ENCODE data around the gene DYNLT2B. TPM values are rescaled to one million over a fixed set of nuclear protein-coding genes. Genes with fewer than 3 reads are reported as not detected.
A peak's percentile ranks its signal among the peaks of the same experiment; 100 is the strongest.

Gene DYNLT2B
- total RNA-seq, 2 experiments from 2014 or later: 12.0 to 21.1 TPM

DNA sequence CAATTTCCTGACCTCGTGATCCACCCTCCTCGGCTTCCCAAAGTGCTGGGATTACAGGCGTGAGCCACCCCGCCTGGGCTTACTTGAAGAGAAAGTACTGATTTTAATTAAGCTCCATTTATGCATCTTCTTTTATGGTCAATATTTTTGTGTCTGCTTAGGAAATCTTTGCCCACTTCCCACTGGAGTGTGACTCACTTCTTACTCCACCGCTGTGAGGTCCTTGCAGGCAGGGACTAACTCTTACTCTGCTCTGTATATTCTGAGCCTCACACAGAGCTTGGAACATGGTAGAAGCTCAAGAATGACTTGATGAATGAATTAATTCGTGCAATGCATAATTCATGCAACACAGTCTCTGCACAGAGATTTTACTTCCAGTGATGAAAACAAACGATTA lies 23.1 kb upstream of the DYNLT2B start:
- no peaks in the 10 kb centered on the region for H3K9me3 Mint-ChIP-seq (ENCODE audit: insufficient read depth)
- no peak overlapping the region for H3K4me3 Mint-ChIP-seq
- ChIA-PET POLR2A (no interaction called here), CTCF (no interaction called here)
- DNase-seq: no peak
- H3K27me3 Mint-ChIP-seq (ENCODE audit: low read depth): peaks cover 4% of the 10 kb centered on the region
- H3K36me3 Mint-ChIP-seq (ENCODE audit: low read depth): no peaks in the 10 kb centered on the region
- H3K4me1 Mint-ChIP-seq (ENCODE audit: low read depth): no peaks in the 10 kb centered on the region
- no peak for ATAC-seq
- no peak overlapping the region for H3K27ac Mint-ChIP-seq

DNA sequence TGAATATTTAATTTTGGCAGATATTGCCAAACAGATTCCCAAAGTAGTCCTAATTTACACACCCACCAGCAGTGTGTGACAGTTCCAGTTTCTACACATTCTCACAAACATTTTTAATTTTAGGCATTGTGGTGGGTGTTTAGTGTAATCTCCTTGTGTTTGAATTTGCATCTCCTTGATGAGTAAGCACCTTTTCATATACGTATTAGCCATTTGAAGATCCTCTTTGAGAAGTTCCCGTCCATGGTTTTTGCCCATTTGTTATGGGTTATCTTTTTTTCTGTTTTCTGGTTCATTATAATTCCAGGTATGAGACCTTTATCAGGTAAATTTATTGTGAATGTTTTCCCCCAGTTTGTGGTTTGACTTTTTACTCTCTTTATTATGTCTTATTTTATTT lies 22.4 kb upstream of the DYNLT2B start:
- no peaks in the 10 kb centered on the region for H3K9me3 Mint-ChIP-seq (ENCODE audit: insufficient read depth)
- H3K27me3 Mint-ChIP-seq (ENCODE audit: low read depth): peaks cover 4% of the 10 kb centered on the region
- no peak overlapping the region for H3K27ac Mint-ChIP-seq
- ChIA-PET CTCF (no interaction called here), POLR2A (no interaction called here)
- no peak overlapping the region for H3K4me3 Mint-ChIP-seq
- DNase-seq: no peak
- H3K36me3 Mint-ChIP-seq (ENCODE audit: low read depth): no peaks in the 10 kb centered on the region
- ATAC-seq: no peak
- no peaks in the 10 kb centered on the region for H3K4me1 Mint-ChIP-seq (ENCODE audit: low read depth)

DNA sequence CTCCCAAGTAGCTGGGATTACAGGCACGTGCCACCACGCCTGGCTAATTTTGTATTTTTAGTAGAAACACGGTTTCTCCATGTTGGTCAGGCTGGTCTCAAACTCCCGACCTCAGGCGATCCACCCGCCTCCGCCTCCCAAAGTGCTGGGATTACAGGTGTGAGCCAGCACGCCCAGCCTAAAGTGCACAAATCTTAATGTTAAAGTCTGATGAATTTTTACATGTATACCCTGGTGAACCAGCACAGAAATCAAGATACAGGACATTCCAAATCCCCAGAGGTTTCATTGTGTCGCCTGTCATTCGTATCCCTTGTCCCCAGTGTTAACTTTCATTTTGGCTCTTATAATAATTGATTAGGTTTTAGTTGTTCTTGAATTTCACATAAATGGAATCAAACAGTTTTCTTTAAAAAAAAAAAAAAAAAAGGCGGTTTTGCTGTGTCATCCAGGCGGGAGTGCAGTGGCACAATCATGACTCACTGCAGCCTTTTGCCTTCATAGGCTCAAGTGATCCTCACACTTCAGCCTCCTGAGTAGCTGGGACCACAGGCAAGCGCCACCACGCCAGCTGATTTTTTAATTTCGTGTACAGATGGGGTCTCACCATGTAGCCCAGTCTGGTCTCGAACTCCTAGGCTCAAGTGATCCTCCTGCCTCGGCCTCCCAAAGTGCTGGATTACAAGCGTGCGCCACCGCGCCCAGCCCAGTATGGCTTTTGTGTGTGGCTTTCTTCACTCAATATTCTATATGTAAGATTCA lies 21.6 kb upstream of the DYNLT2B start:
- DNase-seq (no peak), ATAC-seq (no peak)
- Mint-ChIP-seq H3K27me3 (ENCODE audit: low read depth) (peaks cover 4% of the 10 kb centered on the region), H3K27ac (no peak overlapping the region), H3K4me3 (no peak overlapping the region), H3K4me1 (ENCODE audit: low read depth) (no peaks in the 10 kb centered on the region), H3K9me3 (ENCODE audit: insufficient read depth) (no peaks in the 10 kb centered on the region), H3K36me3 (ENCODE audit: low read depth) (no peaks in the 10 kb centered on the region)
- ChIA-PET POLR2A (interaction anchor here (0.5 kb wide), 1 partner anchor 267 kb away, joined by 3 read pairs; no protein-coding TSS in a partner anchor), CTCF (no interaction called here)

DNA sequence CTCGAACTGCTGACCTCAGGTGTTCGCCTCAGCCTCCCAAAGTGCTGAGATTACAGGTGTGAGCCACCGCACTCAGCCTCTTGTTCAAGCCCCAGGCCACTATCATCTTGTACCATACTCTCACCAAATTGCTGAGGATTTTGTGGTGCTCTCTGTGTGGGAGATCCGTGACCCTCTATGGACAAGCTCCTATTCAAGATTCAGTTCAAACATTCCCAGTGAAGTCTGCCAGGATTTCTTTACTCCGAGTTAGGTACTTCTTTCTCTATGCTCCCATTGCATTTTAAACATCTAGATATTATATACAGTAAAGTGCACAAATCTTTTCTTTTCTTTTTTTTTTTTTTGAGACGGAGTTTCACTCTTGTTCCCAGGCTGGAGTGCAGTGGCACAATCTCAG lies 21.0 kb upstream of the DYNLT2B start:
- no peak overlapping the region for H3K4me3 Mint-ChIP-seq
- peaks cover 4% of the 10 kb centered on the region for H3K27me3 Mint-ChIP-seq (ENCODE audit: low read depth)
- no peak overlapping the region for H3K27ac Mint-ChIP-seq
- POLR2A ChIA-PET: interaction anchor here (0.5 kb wide), 1 partner anchor 267 kb away, joined by 3 read pairs; no protein-coding TSS in a partner anchor
- H3K4me1 Mint-ChIP-seq (ENCODE audit: low read depth): no peaks in the 10 kb centered on the region
- DNase-seq: no peak
- no peaks in the 10 kb centered on the region for H3K9me3 Mint-ChIP-seq (ENCODE audit: insufficient read depth)
- H3K36me3 Mint-ChIP-seq (ENCODE audit: low read depth): no peaks in the 10 kb centered on the region
- no peak for ATAC-seq
- CTCF ChIA-PET: no interaction called here

DNA sequence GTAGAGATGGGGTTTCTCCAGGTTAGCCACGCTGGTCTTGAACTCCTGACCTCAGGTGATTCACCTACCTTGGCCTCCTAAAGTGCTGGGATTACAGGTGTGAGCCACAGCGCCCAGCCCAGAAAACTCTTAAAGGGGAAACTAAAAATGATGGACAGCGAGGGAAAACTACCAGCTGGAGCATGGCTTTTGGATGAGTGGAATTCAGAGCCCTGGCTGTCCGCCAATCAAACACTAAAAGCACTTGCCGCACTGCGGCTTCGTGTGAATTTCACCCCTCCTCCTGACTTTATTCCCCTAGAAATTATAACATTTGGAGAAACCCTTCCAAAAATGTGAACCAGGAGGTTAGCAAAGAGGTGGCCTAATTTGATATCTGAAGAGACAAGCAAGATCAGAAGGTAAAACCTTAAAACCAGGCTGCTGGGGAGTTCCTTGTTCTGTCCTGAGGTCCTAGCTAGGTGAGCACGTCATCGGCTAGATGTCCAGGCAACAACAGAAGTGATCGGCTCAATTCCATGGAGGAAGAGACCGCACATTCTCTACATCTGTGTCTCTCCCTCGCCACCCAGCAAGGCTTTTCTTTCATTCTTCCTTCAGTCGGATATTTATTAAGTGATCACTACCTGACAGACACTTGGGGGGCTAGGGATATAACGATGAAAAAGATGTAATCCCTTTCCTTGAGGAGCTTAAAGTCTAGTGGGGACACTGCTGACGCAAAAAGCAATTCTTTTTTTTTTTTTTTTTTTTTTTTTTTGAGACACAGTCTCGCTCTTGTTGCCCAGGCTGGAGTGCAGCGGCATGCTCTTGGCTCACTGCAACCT lies 18.5 kb upstream of the DYNLT2B start:
- no peak for DNase-seq
- H3K4me1 Mint-ChIP-seq (ENCODE audit: low read depth): no peaks in the 10 kb centered on the region
- CTCF ChIA-PET: no interaction called here
- H3K27ac Mint-ChIP-seq: no peak overlapping the region
- H3K4me3 Mint-ChIP-seq: no peak overlapping the region
- POLR2A ChIA-PET: no interaction called here
- no peak for ATAC-seq
- H3K27me3 Mint-ChIP-seq (ENCODE audit: low read depth): peaks cover 6% of the 10 kb centered on the region
- no peaks in the 10 kb centered on the region for H3K36me3 Mint-ChIP-seq (ENCODE audit: low read depth)
- H3K9me3 Mint-ChIP-seq (ENCODE audit: insufficient read depth): no peaks in the 10 kb centered on the region

DNA sequence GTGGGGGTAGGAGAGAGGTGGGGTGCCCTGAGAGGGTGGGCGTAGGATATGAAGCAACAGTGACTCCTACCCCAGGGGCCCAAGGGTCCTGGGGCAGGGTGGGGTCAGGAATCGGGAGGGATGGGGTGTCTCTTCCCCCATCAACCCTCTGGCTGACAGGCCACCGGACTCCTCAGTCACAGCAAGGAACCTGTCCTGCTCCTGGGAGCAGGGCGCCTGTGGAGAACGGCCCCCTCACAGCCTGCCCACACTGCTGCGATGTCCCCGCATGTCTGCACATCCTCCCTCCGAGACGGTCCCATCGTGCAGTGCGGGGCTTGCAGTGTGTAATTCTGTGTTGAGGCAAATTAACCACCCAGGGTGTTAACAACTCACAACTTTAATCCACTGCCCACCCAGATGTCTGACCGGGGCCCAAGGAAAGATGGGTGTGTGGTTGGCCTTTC lies 17.5 kb upstream of the DYNLT2B start:
- no peak for DNase-seq
- CTCF ChIA-PET: no interaction called here
- no peaks in the 10 kb centered on the region for H3K9me3 Mint-ChIP-seq (ENCODE audit: insufficient read depth)

DNA sequence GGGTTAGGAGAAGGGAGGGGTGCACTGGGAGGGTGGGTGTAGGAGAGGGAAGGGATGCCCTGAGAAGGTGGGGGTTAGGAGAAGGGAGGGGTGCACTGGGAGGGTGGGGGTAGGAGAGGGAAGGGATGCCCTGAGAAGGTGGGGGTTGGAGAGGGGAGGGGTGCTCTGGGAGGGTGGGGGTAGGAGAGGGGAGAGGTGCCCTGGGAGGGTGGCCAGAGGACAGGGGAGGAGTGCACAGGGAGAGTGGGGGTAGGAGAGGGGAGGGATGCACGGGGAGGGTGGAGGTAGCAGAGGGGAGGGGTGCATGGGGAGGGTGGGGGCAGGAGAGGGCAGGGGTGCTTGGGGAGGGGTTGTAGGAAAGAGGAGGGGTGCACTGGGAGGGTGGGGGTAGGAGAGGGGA lies 16.9 kb upstream of the DYNLT2B start:
- DNase-seq (no peak), ATAC-seq (no peak)
- ChIA-PET POLR2A (no interaction called here), CTCF (no interaction called here)
- no peaks in the 10 kb centered on the region for H3K36me3 Mint-ChIP-seq (ENCODE audit: low read depth)
- peaks cover 4% of the 10 kb centered on the region for H3K27me3 Mint-ChIP-seq (ENCODE audit: low read depth)
- no peak overlapping the region for H3K27ac Mint-ChIP-seq
- no peaks in the 10 kb centered on the region for H3K9me3 Mint-ChIP-seq (ENCODE audit: insufficient read depth)
- no peaks in the 10 kb centered on the region for H3K4me1 Mint-ChIP-seq (ENCODE audit: low read depth)
- no peak overlapping the region for H3K4me3 Mint-ChIP-seq

More for the DNA sequence above, 17.5 kb upstream of the DYNLT2B start:
- Mint-ChIP-seq H3K27ac (no peak overlapping the region), H3K4me1 (ENCODE audit: low read depth) (no peaks in the 10 kb centered on the region), H3K27me3 (ENCODE audit: low read depth) (peaks cover 6% of the 10 kb centered on the region), H3K4me3 (no peak overlapping the region), H3K36me3 (ENCODE audit: low read depth) (no peaks in the 10 kb centered on the region)
- POLR2A ChIA-PET: no interaction called here
- no peak for ATAC-seq

DNA sequence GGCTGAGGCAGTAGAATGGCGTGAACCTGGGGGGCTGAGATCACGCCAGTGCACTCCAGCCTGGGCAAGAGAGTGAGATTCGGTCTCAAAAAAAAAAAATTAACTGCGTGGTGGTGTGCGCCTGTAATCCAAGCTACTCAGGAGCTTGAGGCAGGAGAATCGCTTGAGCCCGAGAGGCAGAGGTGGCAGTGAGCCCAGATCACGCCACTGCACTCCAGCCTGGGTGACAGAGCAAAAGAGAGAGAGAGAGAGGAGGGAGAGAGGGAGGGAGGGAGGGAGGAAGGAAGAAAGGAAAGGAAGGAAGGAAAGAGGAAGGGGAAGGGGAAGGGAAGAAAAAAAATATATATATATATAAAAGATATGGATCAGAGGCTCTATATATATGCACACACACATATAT lies 14.1 kb upstream of the DYNLT2B start:
- Mint-ChIP-seq H3K27ac (no peak overlapping the region), H3K4me1 (ENCODE audit: low read depth) (no peaks in the 10 kb centered on the region), H3K9me3 (ENCODE audit: insufficient read depth) (no peaks in the 10 kb centered on the region), H3K27me3 (ENCODE audit: low read depth) (peaks cover 8% of the 10 kb centered on the region), H3K36me3 (ENCODE audit: low read depth) (no peaks in the 10 kb centered on the region), H3K4me3 (no peak overlapping the region)
- CTCF ChIA-PET: no interaction called here
- POLR2A ChIA-PET: no interaction called here
- ATAC-seq (no peak), DNase-seq (no peak)

DNA sequence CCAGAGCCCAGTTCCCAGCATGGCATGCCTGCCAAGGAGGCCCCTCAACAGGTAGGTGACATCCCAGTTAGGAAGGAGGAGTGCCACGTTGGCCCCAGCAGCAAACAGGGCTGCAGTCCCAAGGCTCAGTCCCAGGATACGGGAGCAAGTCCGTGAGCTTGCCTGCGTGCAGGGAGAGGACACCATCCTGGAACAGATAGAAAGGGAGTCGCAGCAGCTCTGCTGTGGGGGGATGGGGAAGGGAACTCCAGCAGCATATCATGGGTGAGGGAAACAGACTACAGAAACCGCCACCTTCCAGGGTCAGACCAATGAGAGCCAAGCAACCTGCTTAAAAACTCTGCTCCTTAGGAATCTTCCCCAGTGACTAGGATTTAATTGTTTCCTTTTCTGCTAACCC lies 9.4 kb upstream of the DYNLT2B start:
- H3K27me3 Mint-ChIP-seq (ENCODE audit: low read depth): peaks cover 5% of the 10 kb centered on the region
- POLR2A ChIA-PET: interaction anchor here (1.2 kb wide), 1 partner anchor 9 kb away, joined by 3 read pairs; the partner anchor contains the start of gene DYNLT2B
- H3K9me3 Mint-ChIP-seq (ENCODE audit: insufficient read depth): no peaks in the 10 kb centered on the region
- CTCF ChIA-PET: no interaction called here
- no peak overlapping the region for H3K27ac Mint-ChIP-seq
- no peaks in the 10 kb centered on the region for H3K36me3 Mint-ChIP-seq (ENCODE audit: low read depth)
- H3K4me1 Mint-ChIP-seq (ENCODE audit: low read depth): no peaks in the 10 kb centered on the region
- no peak for DNase-seq
- ATAC-seq: no peak
- no peak overlapping the region for H3K4me3 Mint-ChIP-seq

DNA sequence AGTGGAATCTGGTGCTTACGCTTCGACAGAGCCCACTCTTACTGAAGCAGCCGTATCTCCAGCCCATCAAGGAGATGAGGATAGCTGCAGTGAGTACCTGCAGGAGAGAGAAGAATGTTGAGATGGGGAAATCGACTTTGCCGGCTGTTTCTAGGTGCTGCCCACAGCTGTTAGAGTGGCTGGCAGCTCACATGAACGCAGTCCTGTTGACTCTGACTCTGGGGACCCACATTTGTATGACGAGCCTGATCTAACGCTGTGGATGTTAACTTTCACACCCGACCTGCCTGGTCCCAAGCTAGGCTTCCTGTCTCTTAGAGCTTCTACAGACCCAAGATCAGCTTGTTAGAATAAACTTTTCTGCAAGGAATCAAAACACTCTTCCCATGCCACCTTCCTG lies 8.9 kb upstream of the DYNLT2B start:
- CTCF ChIA-PET: no interaction called here
- Mint-ChIP-seq H3K36me3 (ENCODE audit: low read depth) (no peaks in the 10 kb centered on the region), H3K27ac (no peak overlapping the region), H3K27me3 (ENCODE audit: low read depth) (peaks cover 5% of the 10 kb centered on the region), H3K4me3 (no peak overlapping the region), H3K4me1 (ENCODE audit: low read depth) (peaks cover under 1% of the 10 kb centered on the region), H3K9me3 (ENCODE audit: insufficient read depth) (no peaks in the 10 kb centered on the region)
- POLR2A ChIA-PET: interaction anchor here (1.2 kb wide), 1 partner anchor 9 kb away, joined by 3 read pairs; the partner anchor contains the start of gene DYNLT2B
- ATAC-seq (no peak), DNase-seq (no peak)

DNA sequence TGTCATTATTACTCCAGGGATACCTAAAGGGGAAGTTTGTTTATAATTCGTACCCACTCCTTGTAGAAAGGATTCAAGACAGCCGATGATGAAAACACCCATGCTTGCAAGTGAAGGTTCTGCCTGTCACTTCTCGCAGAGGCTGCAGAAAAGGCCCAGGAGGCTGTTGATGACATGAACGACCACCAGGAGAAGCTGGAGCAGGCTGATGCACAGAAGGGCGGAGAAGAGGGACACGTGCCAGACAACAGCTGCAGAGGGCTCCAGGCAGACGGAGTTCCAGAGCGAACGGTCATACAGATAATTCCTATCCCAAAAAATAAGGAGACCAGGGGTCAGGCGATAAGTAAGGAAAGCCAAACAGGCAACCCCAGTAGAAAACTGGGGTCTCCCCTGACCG lies 5.7 kb upstream of the DYNLT2B start:
- peak; percentile 35 for ATAC-seq
- ChIA-PET CTCF (no interaction called here), POLR2A (no interaction called here)
- no peaks in the 10 kb centered on the region for H3K36me3 Mint-ChIP-seq (ENCODE audit: low read depth)
- no peak overlapping the region for H3K27ac Mint-ChIP-seq
- no peaks in the 10 kb centered on the region for H3K9me3 Mint-ChIP-seq (ENCODE audit: insufficient read depth)
- no peak overlapping the region for H3K4me3 Mint-ChIP-seq
- DNase-seq: no peak
- peaks cover 8% of the 10 kb centered on the region for H3K4me1 Mint-ChIP-seq (ENCODE audit: low read depth)
- peaks cover 3% of the 10 kb centered on the region for H3K27me3 Mint-ChIP-seq (ENCODE audit: low read depth)

DNA sequence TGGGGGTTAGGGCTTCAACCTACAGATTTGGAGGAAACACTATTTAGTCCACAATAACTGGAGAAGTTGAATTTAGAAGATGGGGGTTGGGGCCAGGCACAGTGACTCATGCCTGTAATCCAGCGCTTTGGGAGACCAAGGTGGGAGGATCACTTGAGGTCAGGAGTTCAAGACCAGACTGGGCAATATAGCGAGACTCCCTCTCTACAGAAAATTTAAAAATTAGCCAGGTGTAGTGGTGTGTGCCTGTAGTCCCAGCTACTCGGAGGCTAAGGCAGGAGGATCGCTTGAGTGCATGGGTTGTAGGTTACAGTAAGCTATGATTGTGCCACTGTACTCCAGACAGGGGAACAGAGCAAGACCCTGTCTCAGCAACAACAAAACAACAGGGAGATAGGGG lies 5.0 kb upstream of the DYNLT2B start:
- peaks cover under 1% of the 10 kb centered on the region for H3K36me3 Mint-ChIP-seq (ENCODE audit: low read depth)
- no peak for DNase-seq
- H3K9me3 Mint-ChIP-seq (ENCODE audit: insufficient read depth): no peaks in the 10 kb centered on the region
- no peak overlapping the region for H3K4me3 Mint-ChIP-seq
- ChIA-PET POLR2A (no interaction called here), CTCF (no interaction called here)
- H3K27ac Mint-ChIP-seq: no peak overlapping the region
- no peak for ATAC-seq
- H3K27me3 Mint-ChIP-seq (ENCODE audit: low read depth): peaks cover 3% of the 10 kb centered on the region
- H3K4me1 Mint-ChIP-seq (ENCODE audit: low read depth): peaks cover 8% of the 10 kb centered on the region
